Measurements from ENCODE around the gene IFITM1.

- TF ChIP-seq EZH2 (IDR thresholded peaks at IDR 0.05; ENCODE audit: low read length, unreplicated experiment), result no peak
- TF ChIP-seq CTCF (conservative IDR thresholded peaks at IDR 0.05; ENCODE audit: low read depth, low read length), result no peak
Measured at GRCh38 chr11:336659-337198, 22.9 kb downstream of the IFITM1 start.
